ENCODE data around the gene HS6ST1.

DNA sequence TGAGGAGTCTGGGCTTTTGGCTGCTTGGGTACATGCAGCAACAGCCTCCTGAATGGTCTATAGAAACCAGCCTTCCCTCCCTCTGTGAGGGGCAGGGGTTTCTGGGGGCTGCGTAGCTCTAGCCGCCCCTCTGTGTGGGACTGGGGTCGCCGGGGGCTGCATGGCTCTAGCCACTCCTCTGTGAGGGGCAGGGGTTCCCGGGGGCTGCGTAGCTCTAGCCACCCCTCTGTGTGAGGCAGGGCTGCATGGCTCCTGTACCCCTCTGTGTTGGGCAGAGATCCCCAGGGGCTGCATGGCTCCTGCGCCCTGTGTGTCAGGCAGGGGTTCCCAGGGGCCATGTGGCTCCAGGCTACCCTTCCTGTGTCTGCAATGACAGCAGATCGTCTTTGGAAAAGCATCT lies 17.6 kb downstream of the HS6ST1 start:
- TF ChIP-seq, protein P1, sequence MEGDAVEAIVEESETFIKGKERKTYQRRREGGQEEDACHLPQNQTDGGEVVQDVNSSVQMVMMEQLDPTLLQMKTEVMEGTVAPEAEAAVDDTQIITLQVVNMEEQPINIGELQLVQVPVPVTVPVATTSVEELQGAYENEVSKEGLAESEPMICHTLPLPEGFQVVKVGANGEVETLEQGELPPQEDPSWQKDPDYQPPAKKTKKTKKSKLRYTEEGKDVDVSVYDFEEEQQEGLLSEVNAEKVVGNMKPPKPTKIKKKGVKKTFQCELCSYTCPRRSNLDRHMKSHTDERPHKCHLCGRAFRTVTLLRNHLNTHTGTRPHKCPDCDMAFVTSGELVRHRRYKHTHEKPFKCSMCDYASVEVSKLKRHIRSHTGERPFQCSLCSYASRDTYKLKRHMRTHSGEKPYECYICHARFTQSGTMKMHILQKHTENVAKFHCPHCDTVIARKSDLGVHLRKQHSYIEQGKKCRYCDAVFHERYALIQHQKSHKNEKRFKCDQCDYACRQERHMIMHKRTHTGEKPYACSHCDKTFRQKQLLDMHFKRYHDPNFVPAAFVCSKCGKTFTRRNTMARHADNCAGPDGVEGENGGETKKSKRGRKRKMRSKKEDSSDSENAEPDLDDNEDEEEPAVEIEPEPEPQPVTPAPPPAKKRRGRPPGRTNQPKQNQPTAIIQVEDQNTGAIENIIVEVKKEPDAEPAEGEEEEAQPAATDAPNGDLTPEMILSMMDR (optimal IDR thresholded peaks at IDR 0.05 in 1 of 3, IDR thresholded peaks at IDR 0.05 in 1 of 3, conservative IDR thresholded peaks at IDR 0.05 in 1 of 3; ENCODE audit: extremely low read depth in 1 of 3, insufficient read depth in 2 of 3, low read length in 3 of 3) = no peak
- no peak for TF ChIP-seq EZH2 (IDR thresholded peaks at IDR 0.05; ENCODE audit: low read length)
